Measurements from ENCODE around the gene TP73. TPM values are rescaled to one million over a fixed set of nuclear protein-coding genes. Genes with fewer than 3 reads are reported as not detected.

The TP73 gene
- total and polyA plus RNA-seq, 4 experiments from 2014 or later, result 0.15 to 0.17 TPM; not detected in 2

GRCh38 chr1:3636080-3636479, 16.2 kb upstream of the TP73 start:
- no peak overlapping the region for H3K4me3 ChIP-seq (ENCODE audit: low read length in 2 of 2)
- no peaks in the 10 kb centered on the region for H3K27me3 ChIP-seq (ENCODE audit: insufficient read depth, low read length)
- peak overlapping the region in 2 of 7 donors; percentile 61 to 68 for H3K27ac Mint-ChIP-seq
- no peaks in the 10 kb centered on the region for H3K4me1 ChIP-seq (ENCODE audit: insufficient read depth, low read length)
- H3K9me3 ChIP-seq (ENCODE audit: control insufficient read depth in 1 of 2, low read length in 2 of 2), result no peaks in the 10 kb centered on the region
- CTCF ChIA-PET (ENCODE audit: partially characterized antibody), result no interaction called here
- H3K4me1 Mint-ChIP-seq, result no peaks in the 10 kb centered on the region
- no peak overlapping the region for H3K4me3 Mint-ChIP-seq
- H3K27ac ChIP-seq (ENCODE audit: low read depth, low read length), result no peak overlapping the region
- no peak for DNase-seq
- peaks cover 50% of the 10 kb centered on the region for H3K36me3 ChIP-seq (ENCODE audit: insufficient read depth, low read length)
- no peaks in the 10 kb centered on the region for H3K9me3 Mint-ChIP-seq
- no peaks in the 10 kb centered on the region for H3K27me3 Mint-ChIP-seq
- intact Hi-C loops (cut with micrococcal nuclease), result no loop called here
- peaks cover 21 to 49% of the 10 kb centered on the region in 2 donors for H3K36me3 Mint-ChIP-seq
- POLR2A ChIA-PET (ENCODE audit: partially characterized antibody), result no interaction called here

- Histone ChIP-seq H3K36me3 (ENCODE audit: insufficient read depth, low read length) (peaks cover 50% of the 10 kb centered on the region), H3K27ac (ENCODE audit: low read depth, low read length) (no peak overlapping the region), H3K4me1 (ENCODE audit: insufficient read depth, low read length) (no peaks in the 10 kb centered on the region), H3K9me3 (ENCODE audit: control insufficient read depth in 1 of 2, low read length in 2 of 2) (no peaks in the 10 kb centered on the region), H3K27me3 (ENCODE audit: insufficient read depth, low read length) (no peaks in the 10 kb centered on the region), H3K4me3 (ENCODE audit: low read length in 2 of 2) (no peak overlapping the region)
- Mint-ChIP-seq H3K27me3 (no peaks in the 10 kb centered on the region), H3K9me3 (no peaks in the 10 kb centered on the region), H3K4me3 (no peak overlapping the region), H3K27ac (peak overlapping the region in 2 of 7 donors; percentile 61 to 68), H3K36me3 (peaks cover 21 to 49% of the 10 kb centered on the region in 2 donors), H3K4me1 (no peaks in the 10 kb centered on the region)
- intact Hi-C loops (cut with micrococcal nuclease), result no loop called here
- no peak for DNase-seq
- ChIA-PET CTCF (ENCODE audit: partially characterized antibody) (no interaction called here), POLR2A (ENCODE audit: partially characterized antibody) (no interaction called here)
Measured at GRCh38 chr1:3636531-3636930, 15.8 kb upstream of the TP73 start.

DNA sequence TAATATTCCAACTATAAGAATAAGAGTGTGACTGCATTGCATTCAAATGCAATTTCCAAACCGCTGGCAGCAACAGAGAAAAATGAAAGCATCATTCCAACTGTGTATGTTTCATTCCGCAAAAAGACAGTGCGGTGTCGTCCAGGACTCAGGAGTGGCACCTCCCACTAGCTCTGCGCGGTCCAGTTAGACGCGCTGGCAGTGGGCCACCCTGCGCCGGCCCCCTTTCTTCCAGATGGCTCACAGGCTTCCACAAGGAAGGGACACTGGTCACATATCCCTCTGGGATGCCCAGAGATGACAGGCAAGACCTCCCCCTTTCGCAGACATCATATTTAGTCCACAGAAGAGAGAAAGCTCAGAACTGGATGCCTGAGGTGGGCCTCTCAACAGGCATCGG, 14.3 kb upstream of the TP73 start:
- Histone ChIP-seq H3K4me3 (ENCODE audit: low read length in 2 of 2) (no peak overlapping the region), H3K9me3 (ENCODE audit: control insufficient read depth in 1 of 2, low read length in 2 of 2) (no peaks in the 10 kb centered on the region), H3K36me3 (ENCODE audit: insufficient read depth, low read length) (peaks cover 47% of the 10 kb centered on the region), H3K27ac (ENCODE audit: low read depth, low read length) (no peak overlapping the region), H3K27me3 (ENCODE audit: insufficient read depth, low read length) (no peaks in the 10 kb centered on the region), H3K4me1 (ENCODE audit: insufficient read depth, low read length) (no peaks in the 10 kb centered on the region)
- CTCF ChIA-PET (ENCODE audit: partially characterized antibody), result interaction anchor here (0.7 kb wide), 1 partner anchor 11 kb away, joined by 3 read pairs; no protein-coding TSS in a partner anchor
- Mint-ChIP-seq H3K4me1 (peaks cover 0 to 7% (median 2%) of the 10 kb centered on the region in 4 donors), H3K4me3 (no peak overlapping the region), H3K36me3 (peaks cover 33 to 60% of the 10 kb centered on the region in 2 donors), H3K27ac (no peak overlapping the region), H3K27me3 (no peaks in the 10 kb centered on the region), H3K9me3 (no peaks in the 10 kb centered on the region)
- intact Hi-C loops (cut with micrococcal nuclease), result no loop called here
- POLR2A ChIA-PET (ENCODE audit: partially characterized antibody), result no interaction called here
- DNase-seq, result no peak

DNA sequence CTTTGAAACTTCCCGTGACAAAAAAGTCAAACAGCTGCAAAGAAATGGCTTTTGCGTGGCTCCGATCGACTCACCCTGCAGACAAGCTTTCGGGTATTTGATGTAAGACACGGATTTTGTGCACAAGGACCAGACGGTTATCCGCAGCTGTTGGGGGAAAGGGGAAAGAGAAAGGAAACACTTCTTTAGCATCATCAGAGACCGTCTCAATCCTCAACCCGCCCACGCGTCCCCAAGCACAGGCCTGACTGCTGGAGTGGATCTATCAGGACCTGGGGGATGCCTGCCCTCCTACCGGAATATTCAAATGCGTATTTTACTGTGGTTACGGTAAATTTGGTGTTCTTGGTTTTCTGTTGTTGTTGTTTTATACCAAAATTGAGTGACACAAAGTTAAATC, 13.6 kb upstream of the TP73 start:
- no peaks in the 10 kb centered on the region for H3K9me3 Mint-ChIP-seq
- H3K27ac Mint-ChIP-seq, result no peak overlapping the region
- no peak overlapping the region for H3K4me3 ChIP-seq (ENCODE audit: low read length in 2 of 2)
- H3K36me3 ChIP-seq (ENCODE audit: insufficient read depth, low read length), result peaks cover 43% of the 10 kb centered on the region
- no peaks in the 10 kb centered on the region for H3K9me3 ChIP-seq (ENCODE audit: control insufficient read depth in 1 of 2, low read length in 2 of 2)
- no peaks in the 10 kb centered on the region for H3K27me3 ChIP-seq (ENCODE audit: insufficient read depth, low read length)
- no peaks in the 10 kb centered on the region for H3K4me1 ChIP-seq (ENCODE audit: insufficient read depth, low read length)
- intact Hi-C loops (cut with micrococcal nuclease), result no loop called here
- H3K27ac ChIP-seq (ENCODE audit: low read depth, low read length), result no peak overlapping the region
- H3K4me1 Mint-ChIP-seq, result peaks cover 0 to 7% (median 2%) of the 10 kb centered on the region in 4 donors
- ChIA-PET CTCF (ENCODE audit: partially characterized antibody) (no interaction called here), POLR2A (ENCODE audit: partially characterized antibody) (no interaction called here)
- no peak for DNase-seq
- no peaks in the 10 kb centered on the region for H3K27me3 Mint-ChIP-seq
- H3K36me3 Mint-ChIP-seq, result peaks cover 34 to 58% of the 10 kb centered on the region in 2 donors
- no peak overlapping the region for H3K4me3 Mint-ChIP-seq

- Mint-ChIP-seq H3K4me3 (no peak overlapping the region), H3K36me3 (peaks cover 34 to 59% of the 10 kb centered on the region in 2 donors)
- no peak for DNase-seq
Measured at GRCh38 chr1:3639397-3639911, 12.9 kb upstream of the TP73 start.

DNA sequence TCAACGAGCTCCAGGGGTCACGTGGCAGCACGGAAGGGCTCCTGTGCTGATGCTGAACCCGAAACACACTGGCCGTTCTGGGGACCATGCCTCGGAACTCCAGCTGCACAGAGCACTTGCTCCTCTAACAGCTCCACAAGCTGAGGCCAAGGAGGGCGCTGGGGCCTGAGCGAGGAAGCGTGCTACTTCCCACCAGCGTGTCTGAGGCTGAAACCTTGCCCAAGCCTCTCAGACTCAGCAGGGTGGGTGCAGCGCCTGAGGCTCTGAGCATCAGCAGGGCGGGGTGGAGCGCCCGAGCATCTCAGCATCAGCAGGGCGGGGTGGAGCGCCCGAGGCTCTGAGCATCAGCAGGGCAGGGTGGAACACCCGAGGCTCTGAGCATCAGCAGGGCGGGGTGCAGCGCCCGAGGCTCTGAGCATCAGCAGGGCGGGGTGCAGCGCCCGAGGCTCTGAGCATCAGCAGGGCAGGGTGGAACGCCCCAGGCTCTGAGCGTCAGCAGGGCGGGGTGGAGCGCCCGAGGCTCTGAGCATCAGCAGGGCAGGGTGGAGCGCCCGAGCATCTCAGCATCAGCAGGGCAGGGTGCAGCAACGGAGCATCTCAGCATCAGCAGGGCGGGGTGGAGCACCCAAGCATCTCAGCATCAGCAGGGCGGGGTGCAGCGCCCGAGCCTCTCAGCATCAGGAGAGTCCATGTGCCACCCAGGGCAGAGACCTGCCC, 12.0 kb upstream of the TP73 start:
- Mint-ChIP-seq H3K4me3 (no peak overlapping the region), H3K36me3 (peaks cover 38 to 59% of the 10 kb centered on the region in 2 donors), H3K4me1 (peaks cover 0 to 7% (median 2%) of the 10 kb centered on the region in 4 donors), H3K27me3 (no peaks in the 10 kb centered on the region), H3K27ac (peak overlapping the region in 1 of 7 donors; percentile 48), H3K9me3 (no peaks in the 10 kb centered on the region)
- Histone ChIP-seq H3K27ac (ENCODE audit: low read depth, low read length) (no peak overlapping the region), H3K4me3 (ENCODE audit: low read length in 2 of 2) (no peak overlapping the region), H3K9me3 (ENCODE audit: control insufficient read depth in 1 of 2, low read length in 2 of 2) (no peaks in the 10 kb centered on the region), H3K4me1 (ENCODE audit: insufficient read depth, low read length) (no peaks in the 10 kb centered on the region), H3K36me3 (ENCODE audit: insufficient read depth, low read length) (peaks cover 31% of the 10 kb centered on the region), H3K27me3 (ENCODE audit: insufficient read depth, low read length) (no peaks in the 10 kb centered on the region)
- ChIA-PET CTCF (ENCODE audit: partially characterized antibody) (no interaction called here), POLR2A (ENCODE audit: partially characterized antibody) (no interaction called here)
- intact Hi-C loops (cut with micrococcal nuclease), result no loop called here
- no peak for DNase-seq

More at GRCh38 chr1:3639397-3639911, 12.9 kb upstream of the TP73 start:
- Histone ChIP-seq H3K36me3 (ENCODE audit: insufficient read depth, low read length) (peaks cover 39% of the 10 kb centered on the region), H3K9me3 (ENCODE audit: control insufficient read depth in 1 of 2, low read length in 2 of 2) (no peaks in the 10 kb centered on the region), H3K27me3 (ENCODE audit: insufficient read depth, low read length) (no peaks in the 10 kb centered on the region), H3K27ac (ENCODE audit: low read depth, low read length) (no peak overlapping the region), H3K4me3 (ENCODE audit: low read length in 2 of 2) (no peak overlapping the region), H3K4me1 (ENCODE audit: insufficient read depth, low read length) (no peaks in the 10 kb centered on the region)
- ChIA-PET CTCF (ENCODE audit: partially characterized antibody) (no interaction called here), POLR2A (ENCODE audit: partially characterized antibody) (no interaction called here)
- Mint-ChIP-seq H3K27me3 (no peaks in the 10 kb centered on the region), H3K4me1 (peaks cover 0 to 7% (median 2%) of the 10 kb centered on the region in 4 donors), H3K9me3 (no peaks in the 10 kb centered on the region), H3K27ac (no peak overlapping the region)
- intact Hi-C loops (cut with micrococcal nuclease), result no loop called here

- no peak overlapping the region for H3K27ac Mint-ChIP-seq
- peaks cover 40 to 57% of the 10 kb centered on the region in 2 donors for H3K36me3 Mint-ChIP-seq
- peaks cover 0 to 7% (median 2%) of the 10 kb centered on the region in 4 donors for H3K4me1 Mint-ChIP-seq
- no peaks in the 10 kb centered on the region for H3K27me3 Mint-ChIP-seq
- intact Hi-C loops (cut with micrococcal nuclease), result no loop called here
- Histone ChIP-seq H3K4me1 (ENCODE audit: insufficient read depth, low read length) (no peaks in the 10 kb centered on the region), H3K4me3 (ENCODE audit: low read length in 2 of 2) (no peak overlapping the region), H3K27me3 (ENCODE audit: insufficient read depth, low read length) (no peaks in the 10 kb centered on the region), H3K9me3 (ENCODE audit: control insufficient read depth in 1 of 2, low read length in 2 of 2) (no peaks in the 10 kb centered on the region), H3K36me3 (ENCODE audit: insufficient read depth, low read length) (peaks cover 29% of the 10 kb centered on the region), H3K27ac (ENCODE audit: low read depth, low read length) (no peak overlapping the region)
- no peak for DNase-seq
- POLR2A ChIA-PET (ENCODE audit: partially characterized antibody), result no interaction called here
- CTCF ChIA-PET (ENCODE audit: partially characterized antibody), result interaction anchor here (1.1 kb wide), 1 partner anchor 22 kb away, joined by 3 read pairs; no protein-coding TSS in a partner anchor
- no peaks in the 10 kb centered on the region for H3K9me3 Mint-ChIP-seq
- H3K4me3 Mint-ChIP-seq, result no peak overlapping the region
Measured at GRCh38 chr1:3641046-3641760, 11.1 kb upstream of the TP73 start.

All from CD4-positive, alpha-beta memory T cell (primary cell).